Ovary (tissue), 10 donors: ENCODE results near the gene ABCA6. TPM values are rescaled to one million over a fixed set of nuclear protein-coding genes. Genes with fewer than 3 reads are reported as not detected.

Experiments
- DNase-seq, 5 donors: peaks; one replicate each; pipeline ENCODE4 v3.0.0-alpha.2; 2019 to 2020
- H3K27ac ChIP-seq, 2 donors: fragments of 200-600 bp; one replicate each; pipeline versions ENCODE4 v1.5.1 to v1.8.0; 2019 to 2022
- H3K27me3 ChIP-seq: fragments of 200-600 bp; one replicate; pipeline ENCODE4 v1.8.0; 2022
- H3K36me3 ChIP-seq: fragments of 200-600 bp; sonication (generic); one replicate; pipeline ENCODE4 v1.5.1; 2019
- H3K4me1 ChIP-seq: one replicate; pipeline ENCODE4 v1.8.1; 2013; ENCODE audit warnings: mild to moderate bottlenecking, moderate library complexity; ENCODE audit not compliant: insufficient read depth
- H3K4me3 ChIP-seq: fragments of 200-600 bp; sonication (generic); one replicate; pipeline ENCODE4 v1.5.1; 2017
- H3K9me3 ChIP-seq, 2 donors: fragments of 200-600 bp in 1 of 2; sonication (generic) in 1 of 2; one replicate each; pipeline versions ENCODE4 v1.5.1 to v1.8.1; 2013 to 2019; ENCODE audit warnings: mild to moderate bottlenecking in 1 of 2, moderate library complexity in 1 of 2
- EP300 ChIP-seq: sonication (generic); formaldehyde crosslinking; IDR thresholded peaks from one replicate; pipeline ENCODE4 v1.6.1; 2017; ENCODE audit warnings: antibody characterized with exemption
- POLR2A ChIP-seq: fragments of 450-650 bp; IDR thresholded peaks from one replicate; pipeline ENCODE4 v1.6.1; 2017; ENCODE audit warnings: antibody characterized with exemption, mild to moderate bottlenecking, moderate library complexity
- WGBS, 3 donors: extraction: QIAGEN DNeasy Blood & Tissue Kit in 1 of 3; methylation state at CpG; one replicate each; pipeline versions ENCODE4 v1.1.5 to v1.1.7; 2013 to 2017; 5-methylcytosine and 5-hydroxymethylcytosine counted together
- intact Hi-C, 4 donors: fragments of 100-400 bp; cut with DNase I; formaldehyde crosslinking; loops; one replicate each; pipeline versions ENCODE4 v1.11.0 to v1.15.1; 2022 to 2023
- long read RNA-seq, 3 donors: library from polyadenylated mRNA in 2 of 3; unstranded in 2 of 3; transcript quantifications; one replicate each; pipeline ENCODE4 v2.0.0 and lab custom pipeline, GENCODE V29; 2021 to 2026
- polyA plus RNA-seq, 2 donors: library from polyadenylated mRNA; stranded (reverse); fragments of 200-250 nt in 1 of 2; fragments of 350-450 nt in 1 of 2; fragmentation: Illumina TruSeq in 1 of 2; extraction: RNeasy Lipid Tissue Mini Kit (QIAGEN cat#74804) in 1 of 2; gene quantifications; one replicate each; pipeline ENCODE4 v1.2.3, GENCODE V29; 2013 to 2014
- total RNA-seq, 7 donors: library from RNA; depleted of rRNA in 2 of 7; stranded (reverse); fragments of >200 nt in 2 of 7; fragmentation: NEBNext Ultra II Directional in 3 of 7; extraction: Animal tissue kit (Norgen Biotek cat#: 25700) in 3 of 7; gene quantifications; one replicate each; pipeline versions ENCODE4 v1.1.0 to v1.2.4, GENCODE V29; 2016 to 2023
- TF ChIP-seq, protein P1 (sequence below), 3 donors: fragments of 450-650 bp in 2 of 3; fragments of 200-600 bp in 1 of 3; IDR thresholded peaks; one replicate each; pipeline versions ENCODE4 v1.5.1 to v1.8.0; 2016 to 2022; ENCODE audit warnings: antibody characterized with exemption in 3 of 3, mild to moderate bottlenecking in 1 of 3
- donor health status: DM: no; HTN: no; CAD: no; lungs with moderate emphysema.
- donor health status: DM: no; HTN: no; CAD: no.
- donor health status: Bipolar disorder and iron deficiency.
- donor health status: DM: yes; HTN: yes; CAD: no.
- donor health status: DM: no; HTN: no; CAD: no.
- donor health status: DM: yes; HTN: yes; CAD: no.

ABCA6 gene, protein sequence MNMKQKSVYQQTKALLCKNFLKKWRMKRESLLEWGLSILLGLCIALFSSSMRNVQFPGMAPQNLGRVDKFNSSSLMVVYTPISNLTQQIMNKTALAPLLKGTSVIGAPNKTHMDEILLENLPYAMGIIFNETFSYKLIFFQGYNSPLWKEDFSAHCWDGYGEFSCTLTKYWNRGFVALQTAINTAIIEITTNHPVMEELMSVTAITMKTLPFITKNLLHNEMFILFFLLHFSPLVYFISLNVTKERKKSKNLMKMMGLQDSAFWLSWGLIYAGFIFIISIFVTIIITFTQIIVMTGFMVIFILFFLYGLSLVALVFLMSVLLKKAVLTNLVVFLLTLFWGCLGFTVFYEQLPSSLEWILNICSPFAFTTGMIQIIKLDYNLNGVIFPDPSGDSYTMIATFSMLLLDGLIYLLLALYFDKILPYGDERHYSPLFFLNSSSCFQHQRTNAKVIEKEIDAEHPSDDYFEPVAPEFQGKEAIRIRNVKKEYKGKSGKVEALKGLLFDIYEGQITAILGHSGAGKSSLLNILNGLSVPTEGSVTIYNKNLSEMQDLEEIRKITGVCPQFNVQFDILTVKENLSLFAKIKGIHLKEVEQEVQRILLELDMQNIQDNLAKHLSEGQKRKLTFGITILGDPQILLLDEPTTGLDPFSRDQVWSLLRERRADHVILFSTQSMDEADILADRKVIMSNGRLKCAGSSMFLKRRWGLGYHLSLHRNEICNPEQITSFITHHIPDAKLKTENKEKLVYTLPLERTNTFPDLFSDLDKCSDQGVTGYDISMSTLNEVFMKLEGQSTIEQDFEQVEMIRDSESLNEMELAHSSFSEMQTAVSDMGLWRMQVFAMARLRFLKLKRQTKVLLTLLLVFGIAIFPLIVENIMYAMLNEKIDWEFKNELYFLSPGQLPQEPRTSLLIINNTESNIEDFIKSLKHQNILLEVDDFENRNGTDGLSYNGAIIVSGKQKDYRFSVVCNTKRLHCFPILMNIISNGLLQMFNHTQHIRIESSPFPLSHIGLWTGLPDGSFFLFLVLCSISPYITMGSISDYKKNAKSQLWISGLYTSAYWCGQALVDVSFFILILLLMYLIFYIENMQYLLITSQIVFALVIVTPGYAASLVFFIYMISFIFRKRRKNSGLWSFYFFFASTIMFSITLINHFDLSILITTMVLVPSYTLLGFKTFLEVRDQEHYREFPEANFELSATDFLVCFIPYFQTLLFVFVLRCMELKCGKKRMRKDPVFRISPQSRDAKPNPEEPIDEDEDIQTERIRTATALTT (N-terminal part only)
- total RNA-seq (100 to 1,000 TPM in 2 of 7 donors, 10 to 100 TPM in 5; 28.0 to 249 (median 38.1) TPM), polyA plus RNA-seq (10 to 100 TPM; 27.9 to 55.3 TPM)
- long read RNA-seq, donor 1, transcript ABCA6-206 (4 exons, 1,511 nt): major isoform, 30 of 198 reads
- long read RNA-seq, donor 1, partial matches to known transcripts: 149 of 198 reads
- long read RNA-seq, donor 1, other reads (novel, unspliced or antisense): 19 of 198 reads
- long read RNA-seq, donor 2: 0 reads
- long read RNA-seq, donor 3, full-length matches to known transcripts: 4 of 18 reads
- long read RNA-seq, donor 3, partial matches to known transcripts: 9 of 18 reads
- long read RNA-seq, donor 3, other reads (novel, unspliced or antisense): 5 of 18 reads

DNA sequence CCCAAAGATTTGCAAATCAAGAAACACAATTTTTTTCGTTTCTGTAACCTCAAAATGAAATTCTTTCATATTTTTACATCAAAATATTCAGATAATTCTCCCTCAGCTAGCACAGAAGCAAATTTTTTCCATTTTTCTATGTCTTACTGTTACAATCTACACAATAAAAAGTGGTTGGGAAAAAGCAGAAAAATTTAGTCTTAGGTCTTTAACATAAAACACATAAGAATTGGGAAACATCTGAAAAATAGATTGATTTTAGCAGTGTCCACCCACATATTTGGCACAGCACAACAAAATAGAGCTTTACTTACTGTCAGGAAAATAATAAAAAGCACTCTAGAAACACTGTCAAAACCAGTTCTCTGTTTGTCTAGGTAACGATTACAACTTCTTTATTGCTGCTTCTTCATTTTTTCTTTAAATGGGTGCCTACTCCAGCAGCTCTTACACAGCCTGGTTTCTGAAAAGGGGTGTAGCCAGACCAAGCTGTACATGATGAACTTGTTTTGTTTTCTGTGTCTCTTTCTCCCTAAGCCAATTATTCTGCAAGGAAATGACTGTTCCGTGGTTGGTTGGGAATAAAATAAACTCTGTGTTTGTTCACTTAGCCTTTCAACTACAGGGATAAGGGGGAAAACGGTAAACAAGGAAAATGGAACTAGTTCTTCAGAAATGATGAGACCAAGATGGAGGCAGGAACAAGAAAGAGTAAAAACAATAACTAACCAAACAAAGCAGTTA is at the start of gene ABCA6:
Gene ABCA6 (minus strand): TSS at position 465 of the 744 bp plus-strand sequence. CDS start 1,192 bp downstream, outside the sequence.
- TF ChIP-seq POLR2A (no peak), EP300 (no peak)
- TF ChIP-seq, protein P1, sequence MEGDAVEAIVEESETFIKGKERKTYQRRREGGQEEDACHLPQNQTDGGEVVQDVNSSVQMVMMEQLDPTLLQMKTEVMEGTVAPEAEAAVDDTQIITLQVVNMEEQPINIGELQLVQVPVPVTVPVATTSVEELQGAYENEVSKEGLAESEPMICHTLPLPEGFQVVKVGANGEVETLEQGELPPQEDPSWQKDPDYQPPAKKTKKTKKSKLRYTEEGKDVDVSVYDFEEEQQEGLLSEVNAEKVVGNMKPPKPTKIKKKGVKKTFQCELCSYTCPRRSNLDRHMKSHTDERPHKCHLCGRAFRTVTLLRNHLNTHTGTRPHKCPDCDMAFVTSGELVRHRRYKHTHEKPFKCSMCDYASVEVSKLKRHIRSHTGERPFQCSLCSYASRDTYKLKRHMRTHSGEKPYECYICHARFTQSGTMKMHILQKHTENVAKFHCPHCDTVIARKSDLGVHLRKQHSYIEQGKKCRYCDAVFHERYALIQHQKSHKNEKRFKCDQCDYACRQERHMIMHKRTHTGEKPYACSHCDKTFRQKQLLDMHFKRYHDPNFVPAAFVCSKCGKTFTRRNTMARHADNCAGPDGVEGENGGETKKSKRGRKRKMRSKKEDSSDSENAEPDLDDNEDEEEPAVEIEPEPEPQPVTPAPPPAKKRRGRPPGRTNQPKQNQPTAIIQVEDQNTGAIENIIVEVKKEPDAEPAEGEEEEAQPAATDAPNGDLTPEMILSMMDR (IDR thresholded peaks at IDR 0.05): no peak
- no peak for DNase-seq
- intact Hi-C loops: no loop called here
- no peaks in the 10 kb centered on the region for H3K36me3 ChIP-seq
- no peaks in the 10 kb centered on the region for H3K9me3 ChIP-seq
- H3K27me3 ChIP-seq: no peaks in the 10 kb centered on the region
- peak within 1 kb of the TSS; percentile 34 for H3K4me3 ChIP-seq
- H3K4me1 ChIP-seq: peaks cover 3% of the 10 kb centered on the region
- 5 to 12% (median 9%) methylated on average over 4 of the region's 4 CpGs for WGBS, 3 donors
- H3K27ac ChIP-seq: peak within 1 kb of the TSS in 1 of 2 donors; percentile 56

DNA sequence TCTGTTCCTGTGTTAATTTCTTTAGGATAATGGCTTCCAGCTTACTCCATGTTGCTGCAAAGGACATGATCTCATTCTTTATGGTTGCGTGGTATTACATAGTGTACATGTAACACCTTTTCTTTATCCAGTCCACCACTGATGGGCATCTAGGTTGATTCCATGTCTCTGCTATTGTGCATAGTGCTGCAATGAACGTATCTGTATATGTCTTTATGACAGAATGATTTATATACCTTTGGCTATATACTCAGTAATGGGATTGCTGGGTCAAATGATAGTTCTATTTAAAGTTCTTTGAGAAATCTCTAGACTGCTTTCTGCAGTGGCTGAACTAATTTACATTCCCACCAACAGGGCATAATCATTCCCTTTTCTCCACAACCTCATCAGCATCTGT is 47.1 kb upstream of the ABCA6 start:
- Histone ChIP-seq H3K36me3 (no peaks in the 10 kb centered on the region), H3K27me3 (no peaks in the 10 kb centered on the region), H3K4me1 (no peaks in the 10 kb centered on the region), H3K4me3 (no peak overlapping the region), H3K27ac (no peak overlapping the region), H3K9me3 (no peaks in the 10 kb centered on the region)
- 87 to 97% (median 91%) methylated on average over 2 of the region's 2 CpGs for WGBS, 3 donors
- no peak for TF ChIP-seq EP300
- TF ChIP-seq POLR2A: no peak
- TF ChIP-seq, protein P1 (IDR thresholded peaks at IDR 0.05): no peak
- DNase-seq: no peak
- intact Hi-C loops: no loop called here

DNA sequence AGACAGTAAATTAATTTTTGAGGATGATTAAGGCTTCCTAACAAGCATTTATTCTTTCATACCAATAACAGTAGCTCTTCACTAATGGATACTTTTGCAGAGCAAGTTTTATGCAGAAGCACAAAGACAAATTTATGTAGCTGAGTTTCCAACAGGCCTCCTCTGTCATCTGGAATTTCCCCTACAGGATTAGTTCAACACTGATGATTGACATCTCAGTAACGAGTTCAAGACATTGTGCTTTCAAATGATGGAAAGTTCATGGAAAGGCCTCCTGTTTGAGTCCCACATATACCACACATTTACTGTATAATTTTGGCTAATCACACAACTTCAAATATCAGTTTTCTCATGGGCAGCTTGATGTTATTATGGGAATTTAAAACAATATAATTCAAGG is 46.4 kb upstream of the ABCA6 start:
- Histone ChIP-seq H3K27me3 (no peaks in the 10 kb centered on the region), H3K4me1 (no peaks in the 10 kb centered on the region), H3K36me3 (no peaks in the 10 kb centered on the region), H3K9me3 (no peaks in the 10 kb centered on the region), H3K4me3 (no peak overlapping the region), H3K27ac (no peak overlapping the region)
- whole genome bisulfite sequencing, 3 donors: 73 to 80% (median 77%) methylated on average over 1 of the region's 1 CpG
- no peak for DNase-seq
- TF ChIP-seq EP300: no peak
- TF ChIP-seq POLR2A: no peak
- TF ChIP-seq, protein P1 (IDR thresholded peaks at IDR 0.05): no peak
- intact Hi-C loops: no loop called here
